ENCODE results near the gene PTEN.

GRCh38 chr10:87878664-87879459, 15.4 kb downstream of the PTEN start:
- no peak for TF ChIP-seq POLR2A (IDR thresholded peaks at IDR 0.05)
- TF ChIP-seq, protein P1, sequence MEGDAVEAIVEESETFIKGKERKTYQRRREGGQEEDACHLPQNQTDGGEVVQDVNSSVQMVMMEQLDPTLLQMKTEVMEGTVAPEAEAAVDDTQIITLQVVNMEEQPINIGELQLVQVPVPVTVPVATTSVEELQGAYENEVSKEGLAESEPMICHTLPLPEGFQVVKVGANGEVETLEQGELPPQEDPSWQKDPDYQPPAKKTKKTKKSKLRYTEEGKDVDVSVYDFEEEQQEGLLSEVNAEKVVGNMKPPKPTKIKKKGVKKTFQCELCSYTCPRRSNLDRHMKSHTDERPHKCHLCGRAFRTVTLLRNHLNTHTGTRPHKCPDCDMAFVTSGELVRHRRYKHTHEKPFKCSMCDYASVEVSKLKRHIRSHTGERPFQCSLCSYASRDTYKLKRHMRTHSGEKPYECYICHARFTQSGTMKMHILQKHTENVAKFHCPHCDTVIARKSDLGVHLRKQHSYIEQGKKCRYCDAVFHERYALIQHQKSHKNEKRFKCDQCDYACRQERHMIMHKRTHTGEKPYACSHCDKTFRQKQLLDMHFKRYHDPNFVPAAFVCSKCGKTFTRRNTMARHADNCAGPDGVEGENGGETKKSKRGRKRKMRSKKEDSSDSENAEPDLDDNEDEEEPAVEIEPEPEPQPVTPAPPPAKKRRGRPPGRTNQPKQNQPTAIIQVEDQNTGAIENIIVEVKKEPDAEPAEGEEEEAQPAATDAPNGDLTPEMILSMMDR (IDR thresholded peaks at IDR 0.05) = no peak
- no peak for TF ChIP-seq EP300 (IDR thresholded peaks at IDR 0.05)

Measured in sigmoid colon (tissue), 4 donors.